Activated CD4-positive, alpha-beta T cell treated with anti-CD3 and anti-CD28 coated beads for 36 hours (primary cell): ENCODE data around the gene RNF224. TPM values are rescaled to one million over a fixed set of nuclear protein-coding genes. Genes with fewer than 3 reads are reported as not detected.
"Not testable (repeated sequence)": the region's sequence is repeated elsewhere in the genome, so short reads cannot be mapped to it uniquely, and the experiment has no call there.

Experiments used
- ATAC-seq: fragments of 200-7000 bp; cut with Tn5 transposase; one replicate; pipeline ENCODE4 v1.10.0; 2021; ENCODE audit warnings: mild to moderate bottlenecking, moderate library complexity
- CTCF ChIA-PET: fragments of 350-600 bp; sonication (Branson Sonifier 250); formaldehyde crosslinking; loops from one replicate; lab custom pipeline; 2021; ENCODE audit warnings: antibody characterized with exemption; lab: Charles Lee
- POLR2A ChIA-PET: fragments of 350-600 bp; sonication (Branson Sonifier 250); formaldehyde crosslinking; loops from one replicate; lab custom pipeline; 2021; ENCODE audit warnings: antibody characterized with exemption, inconsistent platforms; lab: Charles Lee
- DNase-seq: peaks from one replicate; pipeline ENCODE4 v3.0.0-alpha.2; 2020
- H3K27ac Mint-ChIP-seq: one replicate; pipeline ENCODE4 v1.8.0; 2021; ENCODE audit warnings: mixed read lengths
- H3K27me3 Mint-ChIP-seq: one replicate; pipeline ENCODE4 v1.8.0; 2021; ENCODE audit warnings: mixed read lengths
- H3K36me3 Mint-ChIP-seq: one replicate; pipeline ENCODE4 v1.8.0; 2021; ENCODE audit warnings: low read depth, mixed read lengths
- H3K4me1 Mint-ChIP-seq: one replicate; pipeline ENCODE4 v1.8.0; 2021; ENCODE audit warnings: mixed read lengths
- H3K4me3 Mint-ChIP-seq: one replicate; pipeline ENCODE4 v1.8.0; 2021; ENCODE audit warnings: mild to moderate bottlenecking, moderate library complexity, mixed read lengths
- H3K9me3 Mint-ChIP-seq: one replicate; pipeline ENCODE4 v1.8.0; 2021; ENCODE audit warnings: low read depth, mixed read lengths
- intact Hi-C, 2 experiments: fragments of 100-400 bp; cut with DNase I in 1 of 2; cut with micrococcal nuclease in 1 of 2; formaldehyde crosslinking; loops; one replicate each; pipeline versions ENCODE4 v1.14.2 to v1.15.1; 2022 to 2024; cut with DNase I, micrococcal nuclease
- total RNA-seq, 2 experiments: library from RNA; stranded (reverse); gene quantifications; one replicate each; pipeline ENCODE4 v1.2.3, GENCODE V29; 2021

RNF224 gene
- total RNA-seq, 2 experiments from 2014 or later = not detected

- ChIA-PET POLR2A (interaction anchor here (0.6 to 3.6 kb wide), 8 partner anchors 12 to 361 kb away, joined by 3 to 31 read pairs (median 5); partner anchors contain the start of genes MAN1B1, NELFB and RNF208), CTCF (interaction anchor here (0.6 to 1.5 kb wide), 6 partner anchors 13 to 418 kb away, joined by 3 to 8 read pairs (median 3); partner anchors contain the start of genes MAN1B1 and RNF224)
- H3K9me3 Mint-ChIP-seq = no peaks in the 10 kb centered on the region
- ATAC-seq (peak; percentile 13), DNase-seq (peak; percentile 84)
- peaks cover 27% of the 10 kb centered on the region for H3K36me3 Mint-ChIP-seq
- H3K4me1 Mint-ChIP-seq = peaks cover 26% of the 10 kb centered on the region
- H3K27me3 Mint-ChIP-seq = no peaks in the 10 kb centered on the region
- intact Hi-C loops = loop anchor here (1.0 to 2.0 kb wide), 13 partner anchors 14 to 540 kb away; partner anchors contain the start of genes NDOR1 (in 2 of the 2), NELFB (in 2 of the 2), TMEM203 (in 2 of the 2) and EXD3 (in 1 of the 2)
- peak overlapping the region; percentile 83 for H3K4me3 Mint-ChIP-seq
- H3K27ac Mint-ChIP-seq = peak overlapping the region; percentile 47
Measured at GRCh38 chr9:137241490-137242268, 14.4 kb downstream of the RNF224 start.

- no peaks in the 10 kb centered on the region for H3K27me3 Mint-ChIP-seq
- no peaks in the 10 kb centered on the region for H3K9me3 Mint-ChIP-seq
- DNase-seq (no peak), ATAC-seq (no peak)
- H3K4me3 Mint-ChIP-seq = peak overlapping the region; percentile 83
- H3K27ac Mint-ChIP-seq = peak overlapping the region; percentile 58
- CTCF ChIA-PET = interaction anchor here (0.7 to 0.8 kb wide), 2 partner anchors 12 to 48 kb away, joined by 3 read pairs; no protein-coding TSS in a partner anchor
- peaks cover 23% of the 10 kb centered on the region for H3K4me1 Mint-ChIP-seq
- H3K36me3 Mint-ChIP-seq = peaks cover 27% of the 10 kb centered on the region
- intact Hi-C loops = no loop called here
- POLR2A ChIA-PET = interaction anchor here (0.6 to 3.6 kb wide), 3 partner anchors 12 to 42 kb away, joined by 3 to 31 read pairs (median 3); partner anchors contain the start of genes NELFB and TPRN
Measured at GRCh38 chr9:137242269-137243203, 15.2 kb downstream of the RNF224 start.

GRCh38 chr9:137243266-137243625, 15.9 kb downstream of the RNF224 start:
- POLR2A ChIA-PET = interaction anchor here (1.1 to 3.6 kb wide), 2 partner anchors 11 to 42 kb away, joined by 3 to 31 read pairs; partner anchors contain the start of genes NELFB and TPRN
- intact Hi-C loops, H3K27me3 Mint-ChIP-seq, DNase-seq, H3K9me3 Mint-ChIP-seq, ATAC-seq, CTCF ChIA-PET, H3K27ac Mint-ChIP-seq, H3K4me3 Mint-ChIP-seq: not testable (repeated sequence)
- Mint-ChIP-seq H3K36me3 (peaks cover 27% of the 10 kb centered on the region), H3K4me1 (peaks cover 23% of the 10 kb centered on the region)

- ChIA-PET CTCF (no interaction called here), POLR2A (interaction anchor here (0.6 to 3.6 kb wide), 5 partner anchors 8 to 546 kb away, joined by 3 to 31 read pairs (median 5); partner anchors contain the start of gene NELFB)
- intact Hi-C loops = no loop called here
- ATAC-seq (no peak), DNase-seq (no peak)
- no peaks in the 10 kb centered on the region for H3K27me3 Mint-ChIP-seq
- H3K27ac Mint-ChIP-seq = no peak overlapping the region
- H3K4me3 Mint-ChIP-seq = no peak overlapping the region
- H3K4me1 Mint-ChIP-seq = peaks cover 20% of the 10 kb centered on the region
- H3K9me3 Mint-ChIP-seq = no peaks in the 10 kb centered on the region
- peaks cover 27% of the 10 kb centered on the region for H3K36me3 Mint-ChIP-seq
Measured at GRCh38 chr9:137243626-137244485, 16.6 kb downstream of the RNF224 start.

GRCh38 chr9:137244486-137245449, 17.5 kb downstream of the RNF224 start:
- DNase-seq (no peak), ATAC-seq (no peak)
- intact Hi-C loops = no loop called here
- H3K36me3 Mint-ChIP-seq = peaks cover 27% of the 10 kb centered on the region
- CTCF ChIA-PET = interaction anchor here (0.7 kb wide), 1 partner anchor 40 kb away, joined by 3 read pairs; no protein-coding TSS in a partner anchor
- H3K4me1 Mint-ChIP-seq = peaks cover 16% of the 10 kb centered on the region
- H3K27me3 Mint-ChIP-seq = no peaks in the 10 kb centered on the region
- POLR2A ChIA-PET = interaction anchor here (0.6 to 3.6 kb wide), 4 partner anchors 9 to 546 kb away, joined by 5 to 31 read pairs (median 5); partner anchors contain the start of gene NELFB
- no peak overlapping the region for H3K27ac Mint-ChIP-seq
- H3K9me3 Mint-ChIP-seq = no peaks in the 10 kb centered on the region
- H3K4me3 Mint-ChIP-seq = no peak overlapping the region

GRCh38 chr9:137245450-137246421, 18.4 kb downstream of the RNF224 start:
- Mint-ChIP-seq H3K27ac (no peak overlapping the region), H3K36me3 (peaks cover 27% of the 10 kb centered on the region), H3K4me3 (no peak overlapping the region), H3K4me1 (peaks cover 16% of the 10 kb centered on the region), H3K9me3 (no peaks in the 10 kb centered on the region), H3K27me3 (no peaks in the 10 kb centered on the region)
- ChIA-PET CTCF (interaction anchor here (0.7 kb wide), 1 partner anchor 41 kb away, joined by 3 read pairs; no protein-coding TSS in a partner anchor), POLR2A (interaction anchor here (1.1 to 3.6 kb wide), 2 partner anchors 8 to 10 kb away, joined by 5 to 31 read pairs; partner anchors contain the start of gene NELFB)
- no peak for ATAC-seq
- no peak for DNase-seq
- intact Hi-C loops = no loop called here

- DNase-seq = no peak
- Mint-ChIP-seq H3K9me3 (no peaks in the 10 kb centered on the region), H3K36me3 (peaks cover 18% of the 10 kb centered on the region), H3K4me3 (no peak overlapping the region), H3K27ac (no peak overlapping the region), H3K27me3 (no peaks in the 10 kb centered on the region), H3K4me1 (peaks cover 12% of the 10 kb centered on the region)
- POLR2A ChIA-PET = no interaction called here
- no peak for ATAC-seq
- intact Hi-C loops = no loop called here
- CTCF ChIA-PET = no interaction called here
Measured at GRCh38 chr9:137247135-137247915, 20.0 kb downstream of the RNF224 start.

GRCh38 chr9:137247916-137248175, 20.5 kb downstream of the RNF224 start:
- Mint-ChIP-seq H3K27ac (no peak overlapping the region), H3K9me3 (no peaks in the 10 kb centered on the region), H3K36me3 (peaks cover 13% of the 10 kb centered on the region), H3K4me1 (peaks cover 7% of the 10 kb centered on the region), H3K27me3 (no peaks in the 10 kb centered on the region), H3K4me3 (no peak overlapping the region)
- ATAC-seq (no peak), DNase-seq (no peak)
- intact Hi-C loops = no loop called here
- ChIA-PET POLR2A (no interaction called here), CTCF (no interaction called here)
